WTC11 (cell line): Measurements from ENCODE around the gene CD3G. TPM values are rescaled to one million over a fixed set of nuclear protein-coding genes. Genes with fewer than 3 reads are reported as not detected.

Source experiments
- ATAC-seq: fragments of 200-7000 bp; cut with Tn5 transposase; 2 replicates; pipeline ENCODE4 v1.10.0; 2021; ENCODE audit warnings: mild to moderate bottlenecking, moderate library complexity
- CTCF ChIA-PET: fragments of 300-600 bp; sonication (Branson Sonifier 250); formaldehyde crosslinking; loops from one replicate; lab custom pipeline; 2021; ENCODE audit warnings: antibody characterized with exemption; lab: Charles Lee
- POLR2A ChIA-PET: fragments of 350-600 bp; sonication (Branson Sonifier 250); formaldehyde crosslinking; loops from one replicate; lab custom pipeline; 2021; ENCODE audit warnings: antibody characterized with exemption; lab: Charles Lee
- DNase-seq: peaks from one replicate; pipeline ENCODE4 v3.0.0; 2021; ENCODE audit warnings: low spot score
- H3K27ac Mint-ChIP-seq: 2 replicates; pipeline ENCODE4 v1.8.0; 2021; ENCODE audit warnings: mixed read lengths
- H3K27me3 Mint-ChIP-seq: 2 replicates; pipeline ENCODE4 v1.8.0; 2021; ENCODE audit warnings: low read depth, mild to moderate bottlenecking, moderate library complexity, mixed read lengths
- H3K36me3 Mint-ChIP-seq: 2 replicates; pipeline ENCODE4 v1.8.0; 2021; ENCODE audit warnings: mixed read lengths
- H3K4me1 Mint-ChIP-seq: 2 replicates; pipeline ENCODE4 v1.8.0; 2022; ENCODE audit warnings: mixed read lengths
- H3K4me3 Mint-ChIP-seq: 2 replicates; pipeline ENCODE4 v1.8.0; 2021; ENCODE audit warnings: mild to moderate bottlenecking, moderate library complexity, mixed read lengths
- H3K9me3 Mint-ChIP-seq: 2 replicates; pipeline ENCODE4 v1.8.0; 2021; ENCODE audit warnings: mixed read lengths
- ELF4 ChIP-seq: sonication (generic); formaldehyde crosslinking; IDR thresholded peaks from 2 replicates; pipeline ENCODE4 v1.8.1; 2022; ENCODE audit warnings: low read depth, mild to moderate bottlenecking, moderate library complexity, missing genetic modification reagents
- FOXJ3 ChIP-seq: sonication (generic); formaldehyde crosslinking; IDR thresholded peaks from 2 replicates; pipeline ENCODE4 v1.9.0; 2021; ENCODE audit warnings: missing genetic modification reagents, mild to moderate bottlenecking, borderline replicate concordance
- GTF2I ChIP-seq: fragments of 250-450 bp; sonication (Bioruptor Pico); conservative IDR thresholded peaks from 2 replicates; pipeline ENCODE4 v1.4.0; 2021; ENCODE audit warnings: mild to moderate bottlenecking
- HMGA2 ChIP-seq: fragments of 250-450 bp; sonication (Bioruptor Pico); IDR thresholded peaks from 2 replicates; pipeline ENCODE4 v1.4.0; 2021; ENCODE audit warnings: mild to moderate bottlenecking, moderate library complexity
- IRF2 ChIP-seq: sonication (generic); formaldehyde crosslinking; IDR thresholded peaks from 2 replicates; pipeline ENCODE4 v1.8.0; 2022; ENCODE audit warnings: low read depth, missing genetic modification reagents, borderline replicate concordance
- MXD4 ChIP-seq: fragments of 250-450 bp; sonication (Bioruptor Pico); IDR thresholded peaks from 2 replicates; pipeline ENCODE4 v1.8.0; 2021; ENCODE audit warnings: mild to moderate bottlenecking, moderate library complexity, borderline replicate concordance
- MYBL2 ChIP-seq: sonication (generic); formaldehyde crosslinking; IDR thresholded peaks from 2 replicates; pipeline ENCODE4 v1.8.1; 2023; ENCODE audit warnings: mild to moderate bottlenecking, moderate library complexity, missing genetic modification reagents
- RELA ChIP-seq: sonication (generic); formaldehyde crosslinking; IDR thresholded peaks from 2 replicates; pipeline ENCODE4 v1.8.1; 2022; ENCODE audit warnings: missing genetic modification reagents, mild to moderate bottlenecking, borderline replicate concordance
- SMAD4 ChIP-seq: sonication (generic); formaldehyde crosslinking; IDR thresholded peaks from 2 replicates; pipeline ENCODE4 v1.8.0; 2022; ENCODE audit warnings: mild to moderate bottlenecking, missing genetic modification reagents
- SP1 ChIP-seq: sonication (generic); formaldehyde crosslinking; conservative IDR thresholded peaks from 2 replicates; pipeline ENCODE4 v1.8.1; 2022; ENCODE audit warnings: missing genetic modification reagents
- ZNF121 ChIP-seq: sonication (generic); formaldehyde crosslinking; IDR thresholded peaks from 2 replicates; pipeline ENCODE4 v1.8.0; 2023; ENCODE audit warnings: missing genetic modification reagents
- ZNF219 ChIP-seq: sonication (generic); formaldehyde crosslinking; IDR thresholded peaks from 2 replicates; pipeline ENCODE4 v1.8.0; 2023; ENCODE audit warnings: missing genetic modification reagents, mild to moderate bottlenecking, borderline replicate concordance
- ZNF671 ChIP-seq: fragments of 250-450 bp; sonication (Bioruptor Pico); IDR thresholded peaks from 2 replicates; pipeline ENCODE4 v1.8.0; 2021; ENCODE audit warnings: mild to moderate bottlenecking
- total RNA-seq: library from RNA; stranded (reverse); gene quantifications from 3 replicates; pipeline ENCODE4 v1.2.3, GENCODE V29; 2021
- TF ChIP-seq, protein P1 (sequence below): fragments of 200-600 bp; IDR thresholded peaks from 2 replicates; pipeline ENCODE4 v1.8.0; 2022; ENCODE audit warnings: antibody characterized with exemption
- TF ChIP-seq, protein P2 (sequence below): fragments of 250-450 bp; sonication (Bioruptor Pico); IDR thresholded peaks from 2 replicates; pipeline ENCODE4 v1.9.0; 2021; ENCODE audit warnings: moderate library complexity, mild to moderate bottlenecking, inconsistent platforms, borderline replicate concordance
- TF ChIP-seq, protein P3 (sequence below): sonication (generic); formaldehyde crosslinking; IDR thresholded peaks from 2 replicates; pipeline ENCODE4 v1.8.1; 2023; ENCODE audit warnings: mild to moderate bottlenecking, missing genetic modification reagents
- TF ChIP-seq, protein P4 (sequence below): sonication (generic); formaldehyde crosslinking; IDR thresholded peaks from 2 replicates; pipeline ENCODE4 v1.8.1; 2023; ENCODE audit warnings: mild to moderate bottlenecking, missing genetic modification reagents, borderline replicate concordance
- TF ChIP-seq, protein P5 (sequence below): fragments of 250-450 bp; sonication (Bioruptor Pico); IDR thresholded peaks from 2 replicates; pipeline ENCODE4 v1.9.0; 2021; ENCODE audit warnings: mild to moderate bottlenecking
- TF ChIP-seq, protein P6 (sequence below): sonication (generic); formaldehyde crosslinking; IDR thresholded peaks from 2 replicates; pipeline ENCODE4 v1.8.1; 2022; ENCODE audit warnings: mild to moderate bottlenecking, moderate library complexity, missing genetic modification reagents

Gene CD3G
- total RNA-seq, 1 experiment from 2014 or later, result 0.20 TPM

DNA sequence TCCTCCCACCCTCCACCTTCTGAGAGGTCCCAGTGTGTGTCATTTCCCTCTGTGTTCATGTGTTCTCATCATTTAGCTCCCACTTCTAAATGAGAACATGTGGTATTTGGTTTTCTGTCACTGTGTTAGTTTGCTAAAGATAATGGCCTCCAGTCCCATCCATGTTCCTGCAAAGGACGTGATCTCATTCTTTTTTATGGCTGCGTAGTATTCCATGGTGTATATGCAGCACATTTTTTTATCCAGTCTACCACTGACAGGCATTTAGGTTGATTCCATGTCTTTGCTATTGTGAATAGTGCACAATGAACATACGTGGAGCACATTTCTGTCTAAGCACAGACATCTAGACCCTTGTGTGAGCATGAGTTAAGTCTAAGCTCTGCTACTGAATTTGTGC, 33.9 kb upstream of the CD3G start:
- POLR2A ChIA-PET, result no interaction called here
- DNase-seq (no peak), ATAC-seq (no peak)
- Mint-ChIP-seq H3K9me3 (peaks cover 4% of the 10 kb centered on the region), H3K36me3 (no peaks in the 10 kb centered on the region), H3K4me1 (peaks cover 16% of the 10 kb centered on the region), H3K4me3 (no peak overlapping the region), H3K27ac (no peak overlapping the region), H3K27me3 (peaks cover 11% of the 10 kb centered on the region)
- CTCF ChIA-PET, result no interaction called here
- no peak for TF ChIP-seq HMGA2 (CRISPR knock-in tag)
- TF ChIP-seq, protein P1, sequence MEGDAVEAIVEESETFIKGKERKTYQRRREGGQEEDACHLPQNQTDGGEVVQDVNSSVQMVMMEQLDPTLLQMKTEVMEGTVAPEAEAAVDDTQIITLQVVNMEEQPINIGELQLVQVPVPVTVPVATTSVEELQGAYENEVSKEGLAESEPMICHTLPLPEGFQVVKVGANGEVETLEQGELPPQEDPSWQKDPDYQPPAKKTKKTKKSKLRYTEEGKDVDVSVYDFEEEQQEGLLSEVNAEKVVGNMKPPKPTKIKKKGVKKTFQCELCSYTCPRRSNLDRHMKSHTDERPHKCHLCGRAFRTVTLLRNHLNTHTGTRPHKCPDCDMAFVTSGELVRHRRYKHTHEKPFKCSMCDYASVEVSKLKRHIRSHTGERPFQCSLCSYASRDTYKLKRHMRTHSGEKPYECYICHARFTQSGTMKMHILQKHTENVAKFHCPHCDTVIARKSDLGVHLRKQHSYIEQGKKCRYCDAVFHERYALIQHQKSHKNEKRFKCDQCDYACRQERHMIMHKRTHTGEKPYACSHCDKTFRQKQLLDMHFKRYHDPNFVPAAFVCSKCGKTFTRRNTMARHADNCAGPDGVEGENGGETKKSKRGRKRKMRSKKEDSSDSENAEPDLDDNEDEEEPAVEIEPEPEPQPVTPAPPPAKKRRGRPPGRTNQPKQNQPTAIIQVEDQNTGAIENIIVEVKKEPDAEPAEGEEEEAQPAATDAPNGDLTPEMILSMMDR, result no peak
- TF ChIP-seq, protein P2, sequence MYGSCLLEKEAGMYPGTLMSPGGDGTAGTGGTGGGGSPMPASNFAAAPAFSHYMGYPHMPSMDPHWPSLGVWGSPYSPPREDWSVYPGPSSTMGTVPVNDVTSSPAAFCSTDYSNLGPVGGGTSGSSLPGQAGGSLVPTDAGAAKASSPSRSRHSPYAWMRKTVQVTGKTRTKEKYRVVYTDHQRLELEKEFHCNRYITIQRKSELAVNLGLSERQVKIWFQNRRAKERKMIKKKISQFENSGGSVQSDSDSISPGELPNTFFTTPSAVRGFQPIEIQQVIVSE, result no peak
- no peak for TF ChIP-seq RELA (CRISPR knock-in tag)

DNA sequence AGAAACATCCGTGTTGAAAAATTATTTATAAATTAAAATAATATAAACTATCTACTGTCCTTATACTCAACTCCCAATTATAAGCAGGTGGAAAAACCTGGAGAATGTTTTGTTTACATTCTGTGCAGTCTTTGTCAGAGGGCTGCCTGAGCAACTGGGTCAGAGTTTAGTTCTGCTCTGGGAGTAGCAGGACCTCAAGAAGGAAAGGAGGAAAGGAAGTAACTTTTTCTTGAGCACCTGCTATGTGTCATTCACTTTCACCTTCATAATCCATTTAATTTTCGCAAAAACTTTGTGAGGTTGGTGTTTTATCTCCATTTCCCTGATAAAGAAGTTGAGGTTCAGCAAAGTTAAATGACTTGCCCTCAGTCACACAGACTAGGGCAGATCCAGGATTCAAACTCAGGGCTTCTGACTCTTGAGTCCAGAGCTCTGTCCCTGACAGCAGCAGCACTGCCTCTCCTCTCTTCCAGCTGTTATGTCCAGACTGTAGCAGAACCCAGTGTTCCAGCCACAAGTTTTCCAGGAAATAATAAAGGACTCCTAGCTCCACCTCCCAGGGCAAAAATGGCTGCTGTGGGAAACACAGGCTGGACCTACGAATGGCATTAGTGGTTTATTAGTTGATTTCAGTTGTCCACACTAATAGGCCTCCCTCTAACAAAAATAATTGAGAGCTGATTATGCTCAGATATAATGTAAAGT, 33.2 kb upstream of the CD3G start:
- POLR2A ChIA-PET, result no interaction called here
- TF ChIP-seq ZNF219 (CRISPR knock-in tag), result no peak
- TF ChIP-seq, protein P3, sequence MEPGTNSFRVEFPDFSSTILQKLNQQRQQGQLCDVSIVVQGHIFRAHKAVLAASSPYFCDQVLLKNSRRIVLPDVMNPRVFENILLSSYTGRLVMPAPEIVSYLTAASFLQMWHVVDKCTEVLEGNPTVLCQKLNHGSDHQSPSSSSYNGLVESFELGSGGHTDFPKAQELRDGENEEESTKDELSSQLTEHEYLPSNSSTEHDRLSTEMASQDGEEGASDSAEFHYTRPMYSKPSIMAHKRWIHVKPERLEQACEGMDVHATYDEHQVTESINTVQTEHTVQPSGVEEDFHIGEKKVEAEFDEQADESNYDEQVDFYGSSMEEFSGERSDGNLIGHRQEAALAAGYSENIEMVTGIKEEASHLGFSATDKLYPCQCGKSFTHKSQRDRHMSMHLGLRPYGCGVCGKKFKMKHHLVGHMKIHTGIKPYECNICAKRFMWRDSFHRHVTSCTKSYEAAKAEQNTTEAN (CRISPR knock-in tag), result no peak
- no peak for TF ChIP-seq IRF2 (CRISPR knock-in tag)
- TF ChIP-seq FOXJ3, result no peak
- TF ChIP-seq MXD4 (CRISPR knock-in tag), result no peak
- no peak for TF ChIP-seq SP1 (CRISPR knock-in tag)
- no peak for TF ChIP-seq ZNF671
- TF ChIP-seq, protein P4, sequence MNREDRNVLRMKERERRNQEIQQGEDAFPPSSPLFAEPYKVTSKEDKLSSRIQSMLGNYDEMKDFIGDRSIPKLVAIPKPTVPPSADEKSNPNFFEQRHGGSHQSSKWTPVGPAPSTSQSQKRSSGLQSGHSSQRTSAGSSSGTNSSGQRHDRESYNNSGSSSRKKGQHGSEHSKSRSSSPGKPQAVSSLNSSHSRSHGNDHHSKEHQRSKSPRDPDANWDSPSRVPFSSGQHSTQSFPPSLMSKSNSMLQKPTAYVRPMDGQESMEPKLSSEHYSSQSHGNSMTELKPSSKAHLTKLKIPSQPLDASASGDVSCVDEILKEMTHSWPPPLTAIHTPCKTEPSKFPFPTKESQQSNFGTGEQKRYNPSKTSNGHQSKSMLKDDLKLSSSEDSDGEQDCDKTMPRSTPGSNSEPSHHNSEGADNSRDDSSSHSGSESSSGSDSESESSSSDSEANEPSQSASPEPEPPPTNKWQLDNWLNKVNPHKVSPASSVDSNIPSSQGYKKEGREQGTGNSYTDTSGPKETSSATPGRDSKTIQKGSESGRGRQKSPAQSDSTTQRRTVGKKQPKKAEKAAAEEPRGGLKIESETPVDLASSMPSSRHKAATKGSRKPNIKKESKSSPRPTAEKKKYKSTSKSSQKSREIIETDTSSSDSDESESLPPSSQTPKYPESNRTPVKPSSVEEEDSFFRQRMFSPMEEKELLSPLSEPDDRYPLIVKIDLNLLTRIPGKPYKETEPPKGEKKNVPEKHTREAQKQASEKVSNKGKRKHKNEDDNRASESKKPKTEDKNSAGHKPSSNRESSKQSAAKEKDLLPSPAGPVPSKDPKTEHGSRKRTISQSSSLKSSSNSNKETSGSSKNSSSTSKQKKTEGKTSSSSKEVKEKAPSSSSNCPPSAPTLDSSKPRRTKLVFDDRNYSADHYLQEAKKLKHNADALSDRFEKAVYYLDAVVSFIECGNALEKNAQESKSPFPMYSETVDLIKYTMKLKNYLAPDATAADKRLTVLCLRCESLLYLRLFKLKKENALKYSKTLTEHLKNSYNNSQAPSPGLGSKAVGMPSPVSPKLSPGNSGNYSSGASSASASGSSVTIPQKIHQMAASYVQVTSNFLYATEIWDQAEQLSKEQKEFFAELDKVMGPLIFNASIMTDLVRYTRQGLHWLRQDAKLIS, result no peak
- no peak for TF ChIP-seq GTF2I (CRISPR knock-in tag)
- no peak for TF ChIP-seq MYBL2 (CRISPR knock-in tag)
- no peak for TF ChIP-seq SMAD4
- TF ChIP-seq, protein P5, sequence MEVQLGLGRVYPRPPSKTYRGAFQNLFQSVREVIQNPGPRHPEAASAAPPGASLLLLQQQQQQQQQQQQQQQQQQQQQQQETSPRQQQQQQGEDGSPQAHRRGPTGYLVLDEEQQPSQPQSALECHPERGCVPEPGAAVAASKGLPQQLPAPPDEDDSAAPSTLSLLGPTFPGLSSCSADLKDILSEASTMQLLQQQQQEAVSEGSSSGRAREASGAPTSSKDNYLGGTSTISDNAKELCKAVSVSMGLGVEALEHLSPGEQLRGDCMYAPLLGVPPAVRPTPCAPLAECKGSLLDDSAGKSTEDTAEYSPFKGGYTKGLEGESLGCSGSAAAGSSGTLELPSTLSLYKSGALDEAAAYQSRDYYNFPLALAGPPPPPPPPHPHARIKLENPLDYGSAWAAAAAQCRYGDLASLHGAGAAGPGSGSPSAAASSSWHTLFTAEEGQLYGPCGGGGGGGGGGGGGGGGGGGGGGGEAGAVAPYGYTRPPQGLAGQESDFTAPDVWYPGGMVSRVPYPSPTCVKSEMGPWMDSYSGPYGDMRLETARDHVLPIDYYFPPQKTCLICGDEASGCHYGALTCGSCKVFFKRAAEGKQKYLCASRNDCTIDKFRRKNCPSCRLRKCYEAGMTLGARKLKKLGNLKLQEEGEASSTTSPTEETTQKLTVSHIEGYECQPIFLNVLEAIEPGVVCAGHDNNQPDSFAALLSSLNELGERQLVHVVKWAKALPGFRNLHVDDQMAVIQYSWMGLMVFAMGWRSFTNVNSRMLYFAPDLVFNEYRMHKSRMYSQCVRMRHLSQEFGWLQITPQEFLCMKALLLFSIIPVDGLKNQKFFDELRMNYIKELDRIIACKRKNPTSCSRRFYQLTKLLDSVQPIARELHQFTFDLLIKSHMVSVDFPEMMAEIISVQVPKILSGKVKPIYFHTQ (CRISPR knock-in tag), result no peak
- no peak for TF ChIP-seq ELF4 (CRISPR knock-in tag)
- TF ChIP-seq, protein P6, sequence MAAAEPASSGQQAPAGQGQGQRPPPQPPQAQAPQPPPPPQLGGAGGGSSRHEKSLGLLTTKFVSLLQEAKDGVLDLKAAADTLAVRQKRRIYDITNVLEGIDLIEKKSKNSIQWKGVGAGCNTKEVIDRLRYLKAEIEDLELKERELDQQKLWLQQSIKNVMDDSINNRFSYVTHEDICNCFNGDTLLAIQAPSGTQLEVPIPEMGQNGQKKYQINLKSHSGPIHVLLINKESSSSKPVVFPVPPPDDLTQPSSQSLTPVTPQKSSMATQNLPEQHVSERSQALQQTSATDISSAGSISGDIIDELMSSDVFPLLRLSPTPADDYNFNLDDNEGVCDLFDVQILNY (CRISPR knock-in tag), result no peak
- TF ChIP-seq ZNF121 (CRISPR knock-in tag), result no peak
- TF ChIP-seq, protein P1, result no peak

More for the DNA sequence above, 33.2 kb upstream of the CD3G start:
- Mint-ChIP-seq H3K4me3 (no peak overlapping the region), H3K36me3 (no peaks in the 10 kb centered on the region), H3K9me3 (peaks cover 4% of the 10 kb centered on the region), H3K27ac (no peak overlapping the region), H3K4me1 (peaks cover 19% of the 10 kb centered on the region), H3K27me3 (peaks cover 11% of the 10 kb centered on the region)
- no peak for DNase-seq
- no peak for ATAC-seq
- CTCF ChIA-PET, result interaction anchor here (1.1 to 2.4 kb wide), 5 partner anchors 11 to 140 kb away, joined by 3 to 14 read pairs (median 7); no protein-coding TSS in a partner anchor
